H9 (cell line): ENCODE measurements around the gene PIPOX. TPM values are rescaled to one million over a fixed set of nuclear protein-coding genes. Genes with fewer than 3 reads are reported as not detected.

Source experiments
- DNase-seq: peaks from one replicate; pipeline ENCODE4 v3.0.0-alpha.2; 2017
- H2AFZ ChIP-seq: one replicate; pipeline ENCODE4 v1.6.1; 2013; ENCODE audit warnings: mild to moderate bottlenecking, low read length, control low read depth, moderate library complexity
- H2AK5ac ChIP-seq: 2 replicates; pipeline ENCODE4 v1.6.1; 2013; ENCODE audit warnings: low read length, control low read depth, mixed read lengths; ENCODE audit not compliant: insufficient read length
- H2BK120ac ChIP-seq: one replicate; pipeline ENCODE4 v1.6.1; 2013; ENCODE audit warnings: low read depth, mild to moderate bottlenecking, low read length, control low read depth, inconsistent platforms; ENCODE audit not compliant: poor library complexity, severe bottlenecking
- H2BK12ac ChIP-seq: 2 replicates; pipeline ENCODE4 v1.6.1; 2013; ENCODE audit warnings: low read length, control low read depth, mixed read lengths, low read depth; ENCODE audit not compliant: insufficient read length
- H2BK15ac ChIP-seq: 2 replicates; pipeline ENCODE4 v1.6.1; 2013; ENCODE audit warnings: low read depth, low read length, control low read depth
- H2BK20ac ChIP-seq: one replicate; pipeline ENCODE4 v1.6.1; 2013; ENCODE audit warnings: low read depth, mild to moderate bottlenecking, low read length, control low read depth, inconsistent platforms; ENCODE audit not compliant: poor library complexity, severe bottlenecking
- H2BK5ac ChIP-seq: 2 replicates; pipeline ENCODE4 v1.6.1; 2013; ENCODE audit warnings: low read length, control low read depth, mixed read lengths; ENCODE audit not compliant: insufficient read length
- H3K14ac ChIP-seq: 2 replicates; pipeline ENCODE4 v1.6.1; 2013; ENCODE audit warnings: low read length, control low read depth; ENCODE audit not compliant: insufficient read depth
- H3K18ac ChIP-seq: 2 replicates; pipeline ENCODE4 v1.6.1; 2013; ENCODE audit warnings: low read depth, mild to moderate bottlenecking, mixed read lengths, low read length, control low read depth; ENCODE audit not compliant: insufficient read length
- H3K23ac ChIP-seq: 2 replicates; pipeline ENCODE4 v1.6.1; 2013; ENCODE audit warnings: low read length, control low read depth, mixed read lengths, low read depth; ENCODE audit not compliant: insufficient read length
- H3K23me2 ChIP-seq: 2 replicates; pipeline ENCODE4 v1.6.1; 2013; ENCODE audit warnings: low read depth, mild to moderate bottlenecking, mixed read lengths, low read length, control low read depth; ENCODE audit not compliant: insufficient read length, poor library complexity, severe bottlenecking
- H3K27ac ChIP-seq: 2 replicates; pipeline ENCODE4 v1.5.1; 2013; ENCODE audit warnings: low read length, control low read depth, mixed read lengths, low read depth; ENCODE audit not compliant: insufficient read length
- H3K27me3 ChIP-seq: 2 replicates; pipeline ENCODE4 v1.6.1; 2013; ENCODE audit warnings: low read length, control low read depth, inconsistent platforms; ENCODE audit not compliant: insufficient read depth
- H3K4ac ChIP-seq: 2 replicates; pipeline ENCODE4 v1.6.1; 2013; ENCODE audit warnings: low read depth, mild to moderate bottlenecking, control low read depth, inconsistent platforms, low read length, moderate library complexity
- H3K4me1 ChIP-seq: 2 replicates; pipeline ENCODE4 v1.6.1; 2013; ENCODE audit warnings: low read length, control low read depth, inconsistent platforms; ENCODE audit not compliant: insufficient read depth
- H3K4me2 ChIP-seq: 2 replicates; pipeline ENCODE4 v1.6.1; 2013; ENCODE audit warnings: low read length, control low read depth, mixed read lengths; ENCODE audit not compliant: insufficient read length, insufficient read depth
- H3K56ac ChIP-seq: 2 replicates; pipeline ENCODE4 v1.6.1; 2013; ENCODE audit warnings: low read depth, mild to moderate bottlenecking, mixed read lengths, low read length, control low read depth; ENCODE audit not compliant: insufficient read length
- H3K79me1 ChIP-seq: 2 replicates; pipeline ENCODE4 v1.6.1; 2013; ENCODE audit warnings: low read depth, mild to moderate bottlenecking, moderate library complexity, low read length, control low read depth, inconsistent platforms; ENCODE audit not compliant: insufficient read depth, poor library complexity, severe bottlenecking
- H3K79me2 ChIP-seq: 2 replicates; pipeline ENCODE4 v1.6.1; 2013; ENCODE audit warnings: low read length, control low read depth, inconsistent platforms; ENCODE audit not compliant: insufficient read depth
- H3K9ac ChIP-seq: 2 replicates; pipeline ENCODE4 v1.6.1; 2013; ENCODE audit warnings: low read length, control low read depth, mixed read lengths; ENCODE audit not compliant: insufficient read length; ENCODE audit errors: extremely low read depth
- H3K9me3 ChIP-seq: one replicate; pipeline ENCODE4 v1.6.1; 2013; ENCODE audit warnings: low read depth, low read length, inconsistent platforms; ENCODE audit not compliant: control insufficient read depth
- H3T11ph ChIP-seq: one replicate; pipeline ENCODE4 v1.6.1; 2013; ENCODE audit warnings: mild to moderate bottlenecking, low read length, control low read depth, inconsistent platforms
- H4K20me1 ChIP-seq: one replicate; pipeline ENCODE4 v1.6.1; 2013; ENCODE audit not compliant: control insufficient read depth, insufficient read length, insufficient read depth
- H4K5ac ChIP-seq: 2 replicates; pipeline ENCODE4 v1.6.1; 2013; ENCODE audit warnings: low read depth, mild to moderate bottlenecking, mixed read lengths, low read length, control low read depth; ENCODE audit not compliant: insufficient read length
- H4K8ac ChIP-seq: replicated peaks from 2 replicates; pipeline ENCODE4 v1.6.1; 2013; ENCODE audit warnings: low read length, control low read depth, mixed read lengths, low read depth; ENCODE audit not compliant: insufficient read length
- H4K91ac ChIP-seq: 2 replicates; pipeline ENCODE4 v1.6.1; 2013; ENCODE audit warnings: low read depth, mild to moderate bottlenecking, moderate library complexity, mixed read lengths, low read length, control low read depth; ENCODE audit not compliant: insufficient read length
- H3K27ac Mint-ChIP-seq, 3 experiments: 2 replicates in 2 of 3; 3 replicates in 1 of 3; pipeline ENCODE4 v1.8.0; 2020 to 2021; ENCODE audit warnings: mixed read lengths in 3 of 3, mild to moderate bottlenecking in 1 of 3, moderate library complexity in 1 of 3
- H3K27me3 Mint-ChIP-seq: 2 replicates; pipeline ENCODE4 v1.8.0; 2021; ENCODE audit warnings: low read depth, mild to moderate bottlenecking, moderate library complexity, mixed read lengths
- H3K36me3 Mint-ChIP-seq, 3 experiments: 2 replicates in 2 of 3; 3 replicates in 1 of 3; pipeline ENCODE4 v1.8.0; 2020 to 2021; ENCODE audit warnings: low read depth in 3 of 3, mixed read lengths in 3 of 3; ENCODE audit not compliant: insufficient read depth in 1 of 3
- H3K4me1 Mint-ChIP-seq, 2 experiments: 2 replicates each; pipeline ENCODE4 v1.8.0; 2020; ENCODE audit warnings: mixed read lengths in 2 of 2
- H3K4me3 Mint-ChIP-seq, 2 experiments: 2 replicates in 1 of 2; 3 replicates in 1 of 2; pipeline ENCODE4 v1.8.0; 2020 to 2021; ENCODE audit warnings: mild to moderate bottlenecking in 2 of 2, mixed read lengths in 2 of 2, moderate library complexity in 1 of 2
- H3K9me3 Mint-ChIP-seq, 2 experiments: 2 replicates in 1 of 2; 3 replicates in 1 of 2; pipeline ENCODE4 v1.8.0; 2020; ENCODE audit warnings: mild to moderate bottlenecking in 2 of 2, mixed read lengths in 2 of 2, moderate library complexity in 1 of 2
- WGBS: extraction: QIAGEN DNeasy Blood & Tissue Kit; methylation state at CpG from one replicate; pipeline ENCODE4 v1.1.7; 2013; ENCODE audit warnings: missing lambda C conversion rate, low lambda C conversion rate, mixed read lengths; ENCODE audit not compliant: insufficient read length; ENCODE audit errors: extremely low coverage; 5-methylcytosine and 5-hydroxymethylcytosine counted together
- total RNA-seq: library from RNA; stranded (reverse); gene quantifications from 2 replicates; pipeline ENCODE4 v1.2.1, GENCODE V29; 2021
- TF ChIP-seq, protein P1 (sequence below): fragments of 200-600 bp; sonication (generic); conservative IDR thresholded peaks from 3 replicates; pipeline ENCODE4 v1.8.0; 2021; ENCODE audit warnings: antibody characterized with exemption, mild to moderate bottlenecking

Gene PIPOX
- total RNA-seq, 1 experiment from 2014 or later = 30.1 TPM

DNA sequence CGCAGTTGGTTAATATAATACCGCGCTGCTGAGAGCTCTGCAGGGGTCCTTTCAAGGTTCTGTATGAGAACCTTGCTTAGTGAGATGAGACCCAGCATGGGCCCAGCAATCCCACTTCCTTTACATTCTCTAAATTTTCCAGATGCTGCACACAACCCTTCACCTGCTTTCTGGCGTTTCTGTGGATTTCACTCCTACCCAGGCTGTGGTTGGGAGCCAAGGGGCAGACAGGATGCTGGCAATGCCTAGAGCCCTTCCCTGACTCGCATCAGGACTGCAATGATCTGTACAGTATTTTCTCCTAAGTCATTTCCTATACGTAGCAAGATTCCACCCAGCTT is 10.1 kb upstream of the PIPOX start:
- H3K18ac ChIP-seq = no peak overlapping the region
- no peak overlapping the region for H4K5ac ChIP-seq
- no peaks in the 10 kb centered on the region for H3K79me2 ChIP-seq
- no peak overlapping the region for H2BK12ac ChIP-seq
- no peak overlapping the region for H3K14ac ChIP-seq
- Mint-ChIP-seq H3K27me3 (peaks cover 6% of the 10 kb centered on the region), H3K4me3 (peak overlapping the region; percentile 11 to 39; a peak in 2 of 5 replicates), H3K27ac (peak overlapping the region; percentile 84 to 99 (median 95)), H3K9me3 (peaks cover 19 to 20% of the 10 kb centered on the region in 2 experiments), H3K36me3 (peaks cover 13 to 20% (median 15%) of the 10 kb centered on the region in 3 experiments), H3K4me1 (peaks cover 40 to 41% of the 10 kb centered on the region in 2 experiments)
- H3K27me3 ChIP-seq = no peaks in the 10 kb centered on the region
- H3K4ac ChIP-seq = no peak overlapping the region
- peak; percentile 76 for DNase-seq
- H3K23me2 ChIP-seq = no peaks in the 10 kb centered on the region
- H3K79me1 ChIP-seq = no peaks in the 10 kb centered on the region
- no peak overlapping the region for H2BK5ac ChIP-seq
- no peak overlapping the region for H3K56ac ChIP-seq
- peak overlapping the region; percentile 70 for H3K27ac ChIP-seq
- no peak overlapping the region for H4K91ac ChIP-seq
- no peak overlapping the region for H2AFZ ChIP-seq
- no peak overlapping the region for H3K9ac ChIP-seq
- H3T11ph ChIP-seq = no peak overlapping the region
- TF ChIP-seq, protein P1, sequence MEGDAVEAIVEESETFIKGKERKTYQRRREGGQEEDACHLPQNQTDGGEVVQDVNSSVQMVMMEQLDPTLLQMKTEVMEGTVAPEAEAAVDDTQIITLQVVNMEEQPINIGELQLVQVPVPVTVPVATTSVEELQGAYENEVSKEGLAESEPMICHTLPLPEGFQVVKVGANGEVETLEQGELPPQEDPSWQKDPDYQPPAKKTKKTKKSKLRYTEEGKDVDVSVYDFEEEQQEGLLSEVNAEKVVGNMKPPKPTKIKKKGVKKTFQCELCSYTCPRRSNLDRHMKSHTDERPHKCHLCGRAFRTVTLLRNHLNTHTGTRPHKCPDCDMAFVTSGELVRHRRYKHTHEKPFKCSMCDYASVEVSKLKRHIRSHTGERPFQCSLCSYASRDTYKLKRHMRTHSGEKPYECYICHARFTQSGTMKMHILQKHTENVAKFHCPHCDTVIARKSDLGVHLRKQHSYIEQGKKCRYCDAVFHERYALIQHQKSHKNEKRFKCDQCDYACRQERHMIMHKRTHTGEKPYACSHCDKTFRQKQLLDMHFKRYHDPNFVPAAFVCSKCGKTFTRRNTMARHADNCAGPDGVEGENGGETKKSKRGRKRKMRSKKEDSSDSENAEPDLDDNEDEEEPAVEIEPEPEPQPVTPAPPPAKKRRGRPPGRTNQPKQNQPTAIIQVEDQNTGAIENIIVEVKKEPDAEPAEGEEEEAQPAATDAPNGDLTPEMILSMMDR = no peak
- H2BK120ac ChIP-seq = no peak overlapping the region
- H2BK15ac ChIP-seq = no peak overlapping the region
- H4K8ac ChIP-seq = no peak overlapping the region
- peaks cover 9% of the 10 kb centered on the region for H3K4me1 ChIP-seq
- H3K9me3 ChIP-seq = no peaks in the 10 kb centered on the region
- peak overlapping the region; percentile 43 for H3K4me2 ChIP-seq
- H4K20me1 ChIP-seq = no peaks in the 10 kb centered on the region
- H3K23ac ChIP-seq = no peak overlapping the region
- WGBS = no CpG with 5 or more reads among the region's 6 CpGs
- no peak overlapping the region for H2AK5ac ChIP-seq
- no peak overlapping the region for H2BK20ac ChIP-seq
